HepG2 (cell line): ENCODE data around the gene C16orf78. TPM values are rescaled to one million over a fixed set of nuclear protein-coding genes. Genes with fewer than 3 reads are reported as not detected.

Experiments
- CC2D1A ChIP-seq: sonication (generic); formaldehyde crosslinking; IDR thresholded peaks from 2 replicates; pipeline ENCODE4 v1.8.1; 2023; ENCODE audit warnings: mild to moderate bottlenecking, missing genetic modification reagents
- NFE2 ChIP-seq: sonication (generic); formaldehyde crosslinking; IDR thresholded peaks from 2 replicates; pipeline ENCODE4 v1.4.0; 2020; ENCODE audit warnings: missing genetic modification reagents
- POLR2G ChIP-seq: fragments of 200-400 bp; formaldehyde crosslinking; IDR thresholded peaks from 2 replicates; pipeline ENCODE4 v1.6.1; 2018; ENCODE audit warnings: mild to moderate bottlenecking, low read depth, low read length, moderate library complexity
- RBM39 ChIP-seq: fragments of 200-400 bp; formaldehyde crosslinking; IDR thresholded peaks from one replicate; pipeline ENCODE4 v1.6.1; 2018; ENCODE audit warnings: antibody characterized with exemption, mild to moderate bottlenecking, low read depth, low read length; ENCODE audit not compliant: poor library complexity, severe bottlenecking
- SMARCC2 ChIP-seq: fragments of 450-650 bp; IDR thresholded peaks from 2 replicates; pipeline ENCODE4 v1.6.1; 2017; ENCODE audit warnings: antibody characterized with exemption, mild to moderate bottlenecking
- ZBTB20 ChIP-seq: sonication (generic); formaldehyde crosslinking; IDR thresholded peaks from 2 replicates; pipeline ENCODE4 v1.8.1; 2023; ENCODE audit warnings: missing genetic modification reagents, low read depth, mild to moderate bottlenecking, borderline replicate concordance
- polyA plus RNA-seq, 8 experiments: library from polyadenylated mRNA; depleted of rRNA in 3 of 8; stranded (reverse) in 7 of 8; unstranded in 1 of 8; fragments of >200 nt; fragmentation: Illumina TruSeq in 4 of 8; extraction: Trizol in 4 of 8; gene quantifications; 2 replicates each; pipeline versions ENCODE4 v1.2.1 to v1.2.3, GENCODE V29; 2011 to 2016; ENCODE audit warnings: low read depth in 4 of 8, missing spikeins in 1 of 8, mixed read lengths in 1 of 8; ENCODE audit not compliant: insufficient read depth in 1 of 8
- total RNA-seq, 5 experiments: library from RNA; depleted of rRNA; stranded (reverse); fragments of >200 nt; fragmentation: Illumina TruSeq; extraction: Trizol; gene quantifications; 2 replicates each; pipeline ENCODE4 v1.2.3, GENCODE V29; 2016; ENCODE audit warnings: low read depth in 1 of 5
- TF ChIP-seq, protein P1 (sequence below): sonication (generic); formaldehyde crosslinking; IDR thresholded peaks from 2 replicates; pipeline ENCODE4 v1.5.1; 2020; ENCODE audit warnings: mild to moderate bottlenecking, missing genetic modification reagents, borderline replicate concordance
- TF ChIP-seq, protein P2 (sequence below): sonication (generic); formaldehyde crosslinking; IDR thresholded peaks from 2 replicates; pipeline ENCODE4 v1.4.0; 2020; ENCODE audit warnings: missing genetic modification reagents, borderline replicate concordance

Gene C16orf78
- total and polyA plus RNA-seq, 2 of the 13 experiments (the other 11 are each of a cell fraction or from before 2014, with no cell fraction given): not detected

DNA sequence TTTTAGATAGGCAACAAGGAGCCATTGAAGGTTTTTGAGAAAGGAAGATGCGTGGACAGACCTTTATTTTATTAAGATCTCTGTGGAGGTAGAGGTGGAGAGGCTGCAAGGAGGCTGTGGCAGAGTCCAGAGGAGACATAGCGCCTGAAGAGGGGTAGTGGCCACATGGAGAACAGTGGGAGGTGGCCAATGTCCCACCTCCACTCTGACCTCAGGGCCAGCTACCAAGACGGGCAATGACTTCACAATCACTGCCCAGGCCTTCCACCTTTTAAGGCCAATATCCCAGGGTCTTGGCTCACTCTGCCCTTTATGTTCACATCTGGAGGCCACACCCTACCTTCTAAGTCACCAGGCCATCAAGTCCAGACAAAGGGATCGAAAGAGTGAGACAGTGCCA is at the start of gene C16orf78 (continued):
- TF ChIP-seq, protein P1, sequence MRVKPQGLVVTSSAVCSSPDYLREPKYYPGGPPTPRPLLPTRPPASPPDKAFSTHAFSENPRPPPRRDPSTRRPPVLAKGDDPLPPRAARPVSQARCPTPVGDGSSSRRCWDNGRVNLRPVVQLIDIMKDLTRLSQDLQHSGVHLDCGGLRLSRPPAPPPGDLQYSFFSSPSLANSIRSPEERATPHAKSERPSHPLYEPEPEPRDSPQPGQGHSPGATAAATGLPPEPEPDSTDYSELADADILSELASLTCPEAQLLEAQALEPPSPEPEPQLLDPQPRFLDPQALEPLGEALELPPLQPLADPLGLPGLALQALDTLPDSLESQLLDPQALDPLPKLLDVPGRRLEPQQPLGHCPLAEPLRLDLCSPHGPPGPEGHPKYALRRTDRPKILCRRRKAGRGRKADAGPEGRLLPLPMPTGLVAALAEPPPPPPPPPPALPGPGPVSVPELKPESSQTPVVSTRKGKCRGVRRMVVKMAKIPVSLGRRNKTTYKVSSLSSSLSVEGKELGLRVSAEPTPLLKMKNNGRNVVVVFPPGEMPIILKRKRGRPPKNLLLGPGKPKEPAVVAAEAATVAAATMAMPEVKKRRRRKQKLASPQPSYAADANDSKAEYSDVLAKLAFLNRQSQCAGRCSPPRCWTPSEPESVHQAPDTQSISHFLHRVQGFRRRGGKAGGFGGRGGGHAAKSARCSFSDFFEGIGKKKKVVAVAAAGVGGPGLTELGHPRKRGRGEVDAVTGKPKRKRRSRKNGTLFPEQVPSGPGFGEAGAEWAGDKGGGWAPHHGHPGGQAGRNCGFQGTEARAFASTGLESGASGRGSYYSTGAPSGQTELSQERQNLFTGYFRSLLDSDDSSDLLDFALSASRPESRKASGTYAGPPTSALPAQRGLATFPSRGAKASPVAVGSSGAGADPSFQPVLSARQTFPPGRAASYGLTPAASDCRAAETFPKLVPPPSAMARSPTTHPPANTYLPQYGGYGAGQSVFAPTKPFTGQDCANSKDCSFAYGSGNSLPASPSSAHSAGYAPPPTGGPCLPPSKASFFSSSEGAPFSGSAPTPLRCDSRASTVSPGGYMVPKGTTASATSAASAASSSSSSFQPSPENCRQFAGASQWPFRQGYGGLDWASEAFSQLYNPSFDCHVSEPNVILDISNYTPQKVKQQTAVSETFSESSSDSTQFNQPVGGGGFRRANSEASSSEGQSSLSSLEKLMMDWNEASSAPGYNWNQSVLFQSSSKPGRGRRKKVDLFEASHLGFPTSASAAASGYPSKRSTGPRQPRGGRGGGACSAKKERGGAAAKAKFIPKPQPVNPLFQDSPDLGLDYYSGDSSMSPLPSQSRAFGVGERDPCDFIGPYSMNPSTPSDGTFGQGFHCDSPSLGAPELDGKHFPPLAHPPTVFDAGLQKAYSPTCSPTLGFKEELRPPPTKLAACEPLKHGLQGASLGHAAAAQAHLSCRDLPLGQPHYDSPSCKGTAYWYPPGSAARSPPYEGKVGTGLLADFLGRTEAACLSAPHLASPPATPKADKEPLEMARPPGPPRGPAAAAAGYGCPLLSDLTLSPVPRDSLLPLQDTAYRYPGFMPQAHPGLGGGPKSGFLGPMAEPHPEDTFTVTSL (CRISPR knock-in tag): no peak
- no peak for TF ChIP-seq NFE2 (CRISPR knock-in tag)
- TF ChIP-seq, protein P2, sequence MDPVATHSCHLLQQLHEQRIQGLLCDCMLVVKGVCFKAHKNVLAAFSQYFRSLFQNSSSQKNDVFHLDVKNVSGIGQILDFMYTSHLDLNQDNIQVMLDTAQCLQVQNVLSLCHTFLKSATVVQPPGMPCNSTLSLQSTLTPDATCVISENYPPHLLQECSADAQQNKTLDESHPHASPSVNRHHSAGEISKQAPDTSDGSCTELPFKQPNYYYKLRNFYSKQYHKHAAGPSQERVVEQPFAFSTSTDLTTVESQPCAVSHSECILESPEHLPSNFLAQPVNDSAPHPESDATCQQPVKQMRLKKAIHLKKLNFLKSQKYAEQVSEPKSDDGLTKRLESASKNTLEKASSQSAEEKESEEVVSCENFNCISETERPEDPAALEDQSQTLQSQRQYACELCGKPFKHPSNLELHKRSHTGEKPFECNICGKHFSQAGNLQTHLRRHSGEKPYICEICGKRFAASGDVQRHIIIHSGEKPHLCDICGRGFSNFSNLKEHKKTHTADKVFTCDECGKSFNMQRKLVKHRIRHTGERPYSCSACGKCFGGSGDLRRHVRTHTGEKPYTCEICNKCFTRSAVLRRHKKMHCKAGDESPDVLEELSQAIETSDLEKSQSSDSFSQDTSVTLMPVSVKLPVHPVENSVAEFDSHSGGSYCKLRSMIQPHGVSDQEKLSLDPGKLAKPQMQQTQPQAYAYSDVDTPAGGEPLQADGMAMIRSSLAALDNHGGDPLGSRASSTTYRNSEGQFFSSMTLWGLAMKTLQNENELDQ (CRISPR knock-in tag): no peak
- no peak for TF ChIP-seq ZBTB20 (CRISPR knock-in tag)
- TF ChIP-seq CC2D1A (CRISPR knock-in tag): no peak
- TF ChIP-seq SMARCC2: no peak
- TF ChIP-seq RBM39: no peak
- TF ChIP-seq POLR2G: no peak
